ENCODE results near the gene B4GALT2. TPM values are rescaled to one million over a fixed set of nuclear protein-coding genes. Genes with fewer than 3 reads are reported as not detected.

B4GALT2 gene
- total RNA-seq, 1 experiment from 2014 or later: 31.5 TPM

DNA sequence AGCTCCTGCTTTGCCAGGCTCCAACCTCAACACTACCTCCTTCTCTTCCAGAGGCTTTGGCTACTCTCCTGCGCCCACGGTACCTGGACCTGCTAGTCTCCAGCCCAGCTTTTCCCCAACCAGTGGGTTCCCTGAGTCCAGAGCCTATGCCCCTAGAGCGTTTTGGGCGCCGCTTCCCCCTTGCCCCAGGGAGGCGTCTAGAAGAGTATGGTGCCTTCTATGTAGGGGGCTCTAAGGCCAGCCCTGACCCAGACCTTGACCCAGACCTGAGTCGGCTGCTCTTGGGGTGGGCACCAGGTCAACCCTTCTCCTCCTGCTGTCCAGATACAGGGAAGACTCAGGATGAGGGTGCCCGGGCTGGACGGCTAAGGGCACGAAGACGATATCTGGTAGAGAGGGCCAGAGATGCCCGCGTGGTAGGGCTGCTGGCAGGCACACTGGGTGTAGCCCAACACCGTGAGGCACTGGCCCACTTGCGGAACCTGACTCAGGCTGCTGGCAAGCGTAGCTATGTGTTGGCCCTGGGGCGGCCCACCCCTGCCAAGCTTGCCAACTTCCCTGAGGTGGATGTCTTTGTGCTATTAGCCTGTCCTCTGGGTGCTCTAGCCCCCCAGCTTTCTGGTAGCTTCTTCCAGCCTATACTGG is 7.6 kb upstream of the B4GALT2 start:
- H3K36me3 ChIP-seq (ENCODE audit: control insufficient read depth, insufficient read depth, low read length): peaks cover 1% of the 10 kb centered on the region; the same call in 1 of the 2 replicates
- intact Hi-C loops (cut with micrococcal nuclease; ENCODE audit: unreplicated experiment): no loop called here
- H3K9me3 Mint-ChIP-seq (ENCODE audit: unreplicated experiment): no peaks in the 10 kb centered on the region
- peak overlapping the region; percentile 92 for H3K4me3 Mint-ChIP-seq (ENCODE audit: unreplicated experiment)
- no peaks in the 10 kb centered on the region for H3K27me3 ChIP-seq (replicated peaks; ENCODE audit: control insufficient read depth, insufficient read depth, low read length)
- ChIA-PET CTCF (no interaction called here), POLR2A (no interaction called here)
- peaks cover 18% of the 10 kb centered on the region for H3K36me3 Mint-ChIP-seq (ENCODE audit: insufficient read depth, unreplicated experiment)
- H3K4me1 Mint-ChIP-seq (ENCODE audit: low read depth, unreplicated experiment): peaks cover under 1% of the 10 kb centered on the region
- no peak overlapping the region for H3K4me3 ChIP-seq (ENCODE audit: low read depth, low read length)
- H3K27ac Mint-ChIP-seq (ENCODE audit: unreplicated experiment): no peak overlapping the region
- H3K4me1 ChIP-seq: peaks cover 5% of the 10 kb centered on the region
- no peaks in the 10 kb centered on the region for H3K27me3 Mint-ChIP-seq (ENCODE audit: insufficient read depth, unreplicated experiment)
- BruUV-seq (replicated peaks): no TSS peak
- no peak for DNase-seq
- TF ChIP-seq, protein P1, sequence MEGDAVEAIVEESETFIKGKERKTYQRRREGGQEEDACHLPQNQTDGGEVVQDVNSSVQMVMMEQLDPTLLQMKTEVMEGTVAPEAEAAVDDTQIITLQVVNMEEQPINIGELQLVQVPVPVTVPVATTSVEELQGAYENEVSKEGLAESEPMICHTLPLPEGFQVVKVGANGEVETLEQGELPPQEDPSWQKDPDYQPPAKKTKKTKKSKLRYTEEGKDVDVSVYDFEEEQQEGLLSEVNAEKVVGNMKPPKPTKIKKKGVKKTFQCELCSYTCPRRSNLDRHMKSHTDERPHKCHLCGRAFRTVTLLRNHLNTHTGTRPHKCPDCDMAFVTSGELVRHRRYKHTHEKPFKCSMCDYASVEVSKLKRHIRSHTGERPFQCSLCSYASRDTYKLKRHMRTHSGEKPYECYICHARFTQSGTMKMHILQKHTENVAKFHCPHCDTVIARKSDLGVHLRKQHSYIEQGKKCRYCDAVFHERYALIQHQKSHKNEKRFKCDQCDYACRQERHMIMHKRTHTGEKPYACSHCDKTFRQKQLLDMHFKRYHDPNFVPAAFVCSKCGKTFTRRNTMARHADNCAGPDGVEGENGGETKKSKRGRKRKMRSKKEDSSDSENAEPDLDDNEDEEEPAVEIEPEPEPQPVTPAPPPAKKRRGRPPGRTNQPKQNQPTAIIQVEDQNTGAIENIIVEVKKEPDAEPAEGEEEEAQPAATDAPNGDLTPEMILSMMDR (IDR thresholded peaks at IDR 0.05; ENCODE audit: insufficient read depth in 1 of 2, low read depth in 1 of 2, low read length in 1 of 2, severe bottlenecking in 1 of 2, unreplicated experiment in 1 of 2): no peak
- H3K9me3 ChIP-seq: no peaks in the 10 kb centered on the region

DNA sequence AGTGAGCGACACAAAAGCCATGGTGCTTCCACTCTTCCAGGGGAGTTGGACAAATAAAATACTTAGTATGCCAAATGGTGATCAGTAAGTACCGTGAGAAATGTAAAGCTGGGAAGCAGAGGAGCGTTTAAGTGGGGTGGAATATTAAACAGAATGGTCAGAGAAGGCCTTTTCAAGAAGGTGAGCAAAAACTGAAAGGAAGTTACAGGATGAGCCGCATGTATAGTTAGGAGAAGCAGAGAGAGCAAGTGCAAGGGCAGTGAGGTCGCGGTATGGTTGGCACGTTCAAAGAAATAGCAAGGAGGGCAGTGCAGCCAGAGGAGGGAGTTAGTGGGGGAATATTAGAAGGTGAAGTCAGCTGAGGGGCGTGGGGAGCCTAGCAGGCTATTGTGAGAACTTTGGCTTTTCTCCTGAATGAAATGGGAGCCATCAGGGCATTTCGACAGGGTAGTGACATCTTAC is 5.0 kb upstream of the B4GALT2 start:
- H3K27me3 Mint-ChIP-seq (ENCODE audit: insufficient read depth, unreplicated experiment): no peaks in the 10 kb centered on the region
- ChIA-PET CTCF (no interaction called here), POLR2A (no interaction called here)
- Histone ChIP-seq H3K9me3 (no peaks in the 10 kb centered on the region), H3K27me3 (replicated peaks; ENCODE audit: control insufficient read depth, insufficient read depth, low read length) (no peaks in the 10 kb centered on the region), H3K4me1 (peaks cover 17% of the 10 kb centered on the region), H3K36me3 (ENCODE audit: control insufficient read depth, insufficient read depth, low read length) (peaks cover 4% of the 10 kb centered on the region), H3K4me3 (ENCODE audit: low read depth, low read length) (peak overlapping the region; percentile 96)
- DNase-seq: peak in 1 of 2 experiments; percentile 19
- intact Hi-C loops (cut with micrococcal nuclease; ENCODE audit: unreplicated experiment): loop anchor here (2.0 kb wide), 1 partner anchor 17 kb away; the partner anchor contains the start of gene CCDC24
- TF ChIP-seq, protein P1 (IDR thresholded peaks at IDR 0.05; ENCODE audit: insufficient read depth in 1 of 2, low read depth in 1 of 2, low read length in 1 of 2, severe bottlenecking in 1 of 2, unreplicated experiment in 1 of 2): no peak
- peaks cover 40% of the 10 kb centered on the region for H3K36me3 Mint-ChIP-seq (ENCODE audit: insufficient read depth, unreplicated experiment)
- H3K27ac Mint-ChIP-seq (ENCODE audit: unreplicated experiment): peak overlapping the region; percentile 88
- H3K9me3 Mint-ChIP-seq (ENCODE audit: unreplicated experiment): no peaks in the 10 kb centered on the region
- H3K4me3 Mint-ChIP-seq (ENCODE audit: unreplicated experiment): peak overlapping the region; percentile 91
- peaks cover 17% of the 10 kb centered on the region for H3K4me1 Mint-ChIP-seq (ENCODE audit: low read depth, unreplicated experiment)
- no TSS peak for BruUV-seq (replicated peaks)

- Mint-ChIP-seq H3K4me1 (ENCODE audit: low read depth, unreplicated experiment) (peaks cover 17% of the 10 kb centered on the region), H3K4me3 (ENCODE audit: unreplicated experiment) (peak within 1 kb of the TSS; percentile 91), H3K27me3 (ENCODE audit: insufficient read depth, unreplicated experiment) (no peaks in the 10 kb centered on the region), H3K27ac (ENCODE audit: unreplicated experiment) (peak within 1 kb of the TSS; percentile 88), H3K9me3 (ENCODE audit: unreplicated experiment) (no peaks in the 10 kb centered on the region), H3K36me3 (ENCODE audit: insufficient read depth, unreplicated experiment) (peaks cover 40% of the 10 kb centered on the region)
- ChIA-PET CTCF (interaction anchor here (0.6 to 0.7 kb wide), 2 partner anchors 40 to 78 kb away, joined by 4 to 6 read pairs; no protein-coding TSS in a partner anchor), POLR2A (interaction anchor here (0.6 to 0.9 kb wide), 2 partner anchors 325 to 657 kb away, joined by 3 to 8 read pairs; partner anchors contain the start of gene KDM4A)
- peaks cover 17% of the 10 kb centered on the region for H3K4me1 ChIP-seq
- peak within 1 kb of the TSS; percentile 96 for H3K4me3 ChIP-seq (ENCODE audit: low read depth, low read length)
- DNase-seq: peak; percentile 91 to 93
- intact Hi-C loops (cut with micrococcal nuclease; ENCODE audit: unreplicated experiment): loop anchor here (2.0 kb wide), 1 partner anchor 16 kb away; the partner anchor contains the start of gene CCDC24
- H3K27me3 ChIP-seq (replicated peaks; ENCODE audit: control insufficient read depth, insufficient read depth, low read length): no peaks in the 10 kb centered on the region
- no TSS peak for BruUV-seq (replicated peaks)
- H3K9me3 ChIP-seq: no peaks in the 10 kb centered on the region
- peaks cover 4% of the 10 kb centered on the region for H3K36me3 ChIP-seq (ENCODE audit: control insufficient read depth, insufficient read depth, low read length)
- TF ChIP-seq, protein P1 (IDR thresholded peaks at IDR 0.05; ENCODE audit: insufficient read depth in 1 of 2, low read depth in 1 of 2, low read length in 1 of 2, severe bottlenecking in 1 of 2, unreplicated experiment in 1 of 2): peak in 1 of 2 experiments; percentile 23
Measured at GRCh38 chr1:43974443-43975248, 4.4 kb upstream of the B4GALT2 start, which contains the start of gene ATP6V0B. Gene ATP6V0B (plus strand): TSS chr1:43974960. CDS start chr1:43975041, 81 bp downstream.

Data from Caco-2 (cell line).